Lower lobe of right lung (tissue), 2 donors: ENCODE measurements around the gene OTOP2. TPM values are rescaled to one million over a fixed set of nuclear protein-coding genes. Genes with fewer than 3 reads are reported as not detected.

ENCODE experiments used
- ATAC-seq, 2 donors: fragments of 200-7000 bp; cut with Tn5 transposase; one replicate each; pipeline ENCODE4 v1.9.1; 2020 to 2022; ENCODE audit warnings: mild to moderate bottlenecking in 2 of 2, moderate library complexity in 2 of 2
- DNase-seq: peaks from one replicate; pipeline ENCODE4 v3.0.0-alpha.2; 2020
- H3K27ac ChIP-seq: fragments of 200-600 bp; one replicate; pipeline ENCODE4 v1.8.0; 2022
- H3K27me3 ChIP-seq: fragments of 200-600 bp; one replicate; pipeline ENCODE4 v1.8.0; 2022; ENCODE audit warnings: low read depth
- H3K36me3 ChIP-seq: fragments of 200-600 bp; one replicate; pipeline ENCODE4 v1.8.0; 2022; ENCODE audit warnings: mild to moderate bottlenecking
- H3K4me1 ChIP-seq: fragments of 200-600 bp; one replicate; pipeline ENCODE4 v1.8.0; 2022
- H3K4me3 ChIP-seq: fragments of 200-600 bp; one replicate; pipeline ENCODE4 v1.8.0; 2022; ENCODE audit warnings: mild to moderate bottlenecking
- H3K9me3 ChIP-seq: fragments of 200-600 bp; one replicate; pipeline ENCODE4 v1.8.0; 2022
- CTCF ChIP-seq: fragments of 200-600 bp; IDR thresholded peaks from one replicate; pipeline ENCODE4 v1.8.0; 2022; ENCODE audit warnings: antibody characterized with exemption, mild to moderate bottlenecking
- intact Hi-C: fragments of 100-400 bp; cut with DNase I; formaldehyde crosslinking; loops from one replicate; pipeline ENCODE4 v1.11.0; 2022
- total RNA-seq: library from RNA; stranded (reverse); fragmentation: NEBNext Ultra II Directional; extraction: Animal tissue kit (Norgen Biotek cat#: 25700); gene quantifications from one replicate; pipeline ENCODE4 v1.2.1, GENCODE V29; 2021
- donor health status: DM: no; HTN: yes; CAD: no; lungs with severe emphysema.

OTOP2 gene
- total RNA-seq, 1 donor from 2014 or later: not detected

- H3K27me3 ChIP-seq: peaks cover 24% of the 10 kb centered on the region
- no peaks in the 10 kb centered on the region for H3K9me3 ChIP-seq
- TF ChIP-seq CTCF: no peak
- DNase-seq (no peak), ATAC-seq (peak in 1 of 2 donors; percentile 51)
- H3K4me1 ChIP-seq: no peaks in the 10 kb centered on the region
- H3K27ac ChIP-seq: no peak overlapping the region
- H3K36me3 ChIP-seq: no peaks in the 10 kb centered on the region
- no peak overlapping the region for H3K4me3 ChIP-seq
- intact Hi-C loops: no loop called here
These were observed 40.8 kb upstream of the OTOP2 start for GRCh38 chr17:74883241-74883745.

GRCh38 chr17:74888469-74888868, 35.6 kb upstream of the OTOP2 start:
- no peak for TF ChIP-seq CTCF
- Histone ChIP-seq H3K4me3 (no peak overlapping the region), H3K27me3 (peaks cover 51% of the 10 kb centered on the region), H3K4me1 (peaks cover 11% of the 10 kb centered on the region), H3K9me3 (no peaks in the 10 kb centered on the region), H3K36me3 (no peaks in the 10 kb centered on the region), H3K27ac (no peak overlapping the region)
- DNase-seq (no peak), ATAC-seq (no peak)
- intact Hi-C loops: no loop called here

GRCh38 chr17:74890554-74890953, 33.5 kb upstream of the OTOP2 start:
- intact Hi-C loops: no loop called here
- DNase-seq (no peak), ATAC-seq (no peak)
- Histone ChIP-seq H3K9me3 (no peaks in the 10 kb centered on the region), H3K27ac (no peak overlapping the region), H3K4me3 (no peak overlapping the region), H3K27me3 (peaks cover 72% of the 10 kb centered on the region), H3K4me1 (peaks cover 14% of the 10 kb centered on the region), H3K36me3 (no peaks in the 10 kb centered on the region)
- no peak for TF ChIP-seq CTCF

GRCh38 chr17:74892013-74892841, 31.8 kb upstream of the OTOP2 start:
- ATAC-seq: peak; percentile 52 to 64
- no peaks in the 10 kb centered on the region for H3K9me3 ChIP-seq
- intact Hi-C loops: no loop called here
- peaks cover 14% of the 10 kb centered on the region for H3K4me1 ChIP-seq
- no peak overlapping the region for H3K4me3 ChIP-seq
- no peaks in the 10 kb centered on the region for H3K36me3 ChIP-seq
- no peak overlapping the region for H3K27ac ChIP-seq
- peaks cover 76% of the 10 kb centered on the region for H3K27me3 ChIP-seq
- no peak for TF ChIP-seq CTCF
- no peak for DNase-seq

GRCh38 chr17:74892974-74893911, 30.8 kb upstream of the OTOP2 start, which contains the start of gene FADS6:
Gene FADS6 (minus strand): TSS chr17:74893633. CDS start chr17:74893595, 38 bp downstream.
- Histone ChIP-seq H3K27ac (no peak within 1 kb of the TSS), H3K9me3 (no peaks in the 10 kb centered on the region), H3K4me1 (peaks cover 14% of the 10 kb centered on the region), H3K4me3 (peak within 1 kb of the TSS; percentile 30), H3K27me3 (peaks cover 70% of the 10 kb centered on the region), H3K36me3 (no peaks in the 10 kb centered on the region)
- DNase-seq (no peak), ATAC-seq (peak; percentile 41 to 46)
- TF ChIP-seq CTCF: no peak
- intact Hi-C loops: no loop called here
